Erythroblast (primary cell): ENCODE measurements around the gene ATP7A.

Experiments used
- GATA1 ChIP-seq: IDR thresholded peaks from 2 replicates; pipeline ENCODE4 v1.6.1; 2011; ENCODE audit warnings: low read depth, mild to moderate bottlenecking, control low read depth, low read length, moderate library complexity
- POLR2A ChIP-seq: IDR thresholded peaks from 2 replicates; pipeline ENCODE4 v1.6.1; 2011; ENCODE audit warnings: mild to moderate bottlenecking, low read length

- TF ChIP-seq POLR2A: no peak
- TF ChIP-seq GATA1: no peak
Observed at GRCh38 chrX:78024349-78025059, 114.0 kb downstream of the ATP7A start.
